GM19025 (cell line): ENCODE data around the gene CADM2.
"Not testable (repeated sequence)": the region's sequence is repeated elsewhere in the genome, so short reads cannot be mapped to it uniquely, and the experiment has no call there.

Experiments
- ATAC-seq: cut with Tn5 transposase; IDR thresholded peaks from one replicate; pipeline ENCODE4 v1.9.1; 2021; ENCODE audit warnings: mild to moderate bottlenecking, low read depth, moderate library complexity; ENCODE audit not compliant: unreplicated experiment

Gene CADM2

GRCh38 chr3:84958495-84959469 is at the start of gene CADM2:
Gene CADM2 (plus strand): TSS chr3:84958989.
- ATAC-seq, result peak; percentile 90

- ATAC-seq, result not testable (repeated sequence)
These were observed 40.2 kb upstream of the CADM2 start for GRCh38 chr3:84918592-84918991.

DNA sequence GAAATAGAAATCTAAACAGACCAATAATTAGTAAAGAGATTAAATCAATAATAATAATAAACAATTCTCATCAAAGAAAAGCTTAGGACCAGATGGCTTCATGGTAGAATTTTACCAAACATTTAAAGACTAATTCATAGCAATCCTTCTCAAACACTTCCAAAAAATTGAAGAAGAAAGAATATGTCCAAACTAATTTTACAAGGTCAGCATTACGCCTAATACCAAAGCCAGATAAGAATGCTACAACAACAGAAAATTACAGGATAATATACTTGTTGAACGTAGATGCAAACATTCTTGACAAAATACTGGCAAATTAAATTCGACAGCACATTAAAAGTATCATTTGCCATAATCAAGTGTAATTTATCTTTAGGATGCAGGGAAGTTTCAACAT is 36.1 kb upstream of the CADM2 start:
- no peak for ATAC-seq

- no peak for ATAC-seq
These were observed 33.2 kb upstream of the CADM2 start for GRCh38 chr3:84925571-84925970.

DNA sequence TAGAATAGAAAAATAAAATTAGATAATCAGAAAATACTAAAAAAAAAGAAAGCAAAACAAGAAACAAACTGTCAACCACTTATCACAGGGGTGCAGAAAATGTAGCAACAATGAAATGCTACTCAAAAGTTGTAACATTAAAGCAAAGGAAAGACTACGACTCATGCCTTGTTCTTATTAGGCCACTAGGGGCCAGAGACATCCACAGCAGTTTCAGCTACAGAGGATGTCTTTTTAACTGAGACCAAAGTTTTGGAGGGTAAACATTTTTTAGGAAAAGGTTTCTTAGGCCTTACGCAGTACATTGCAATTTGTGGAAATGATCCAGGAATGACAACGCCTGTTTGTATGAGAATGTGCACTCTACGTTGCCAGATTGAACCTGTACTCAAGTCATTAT is 15.4 kb upstream of the CADM2 start:
- no peak for ATAC-seq

- no peak for ATAC-seq
These were observed 12.5 kb upstream of the CADM2 start for GRCh38 chr3:84946240-84946639.

GRCh38 chr3:84959470-84960271 is 882 bp downstream of the CADM2 start:
- no peak for ATAC-seq

DNA sequence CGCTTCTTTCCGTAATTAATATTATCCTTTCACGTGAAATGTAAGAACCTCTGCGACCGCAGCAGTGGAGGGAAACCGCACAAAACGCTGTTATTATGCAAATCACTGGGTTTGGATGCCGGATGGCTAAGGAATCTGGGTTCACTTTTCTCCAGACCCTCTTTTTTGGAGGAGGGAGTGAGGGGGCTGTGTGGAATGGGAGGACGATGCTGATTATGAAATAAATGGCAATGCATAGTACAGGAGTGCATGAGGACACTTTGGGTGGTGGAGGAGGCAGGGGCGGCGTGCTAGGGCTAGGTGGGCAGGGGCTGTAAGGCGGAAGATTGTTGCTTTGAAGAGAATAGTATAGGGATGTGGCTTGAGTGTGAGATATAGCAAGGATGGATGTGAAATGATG is 1.8 kb downstream of the CADM2 start:
- no peak for ATAC-seq

- ATAC-seq, result no peak
These were observed 2.2 kb downstream of the CADM2 start for GRCh38 chr3:84961011-84961410.

DNA sequence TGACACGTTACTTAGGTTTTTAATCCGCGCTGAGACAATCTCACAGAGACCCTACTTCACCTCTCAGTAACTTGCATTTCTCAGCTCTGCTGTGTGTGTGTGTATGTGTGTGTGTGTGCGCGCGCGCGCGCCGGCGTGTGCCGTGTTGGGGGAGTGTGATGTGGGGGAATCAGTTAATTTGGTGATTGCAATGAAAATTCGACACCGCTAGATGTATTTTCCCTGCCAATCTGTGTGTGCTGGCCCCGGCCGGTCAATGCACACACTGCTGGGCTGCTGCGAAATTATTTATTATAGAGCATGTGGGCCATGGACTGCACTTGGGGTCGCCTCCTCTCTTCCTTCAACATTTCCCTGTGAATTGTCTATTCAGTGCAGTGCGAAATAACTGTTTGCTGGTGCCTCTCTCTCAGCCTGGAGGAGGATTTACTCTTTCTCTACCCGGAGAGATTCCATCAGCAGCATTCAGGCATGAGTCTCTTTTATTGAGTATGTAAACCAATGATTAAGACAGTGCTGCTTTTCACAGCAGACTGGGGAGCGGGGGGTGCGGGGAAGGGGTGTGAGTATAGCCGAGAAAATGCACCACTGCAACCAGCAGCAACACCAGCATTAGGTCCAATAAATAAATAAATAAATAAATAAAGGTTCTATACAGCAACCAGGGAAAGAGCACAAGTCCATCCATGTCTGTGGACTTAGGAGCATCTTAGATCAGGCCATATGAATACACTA is 2.9 kb downstream of the CADM2 start:
- no peak for ATAC-seq

DNA sequence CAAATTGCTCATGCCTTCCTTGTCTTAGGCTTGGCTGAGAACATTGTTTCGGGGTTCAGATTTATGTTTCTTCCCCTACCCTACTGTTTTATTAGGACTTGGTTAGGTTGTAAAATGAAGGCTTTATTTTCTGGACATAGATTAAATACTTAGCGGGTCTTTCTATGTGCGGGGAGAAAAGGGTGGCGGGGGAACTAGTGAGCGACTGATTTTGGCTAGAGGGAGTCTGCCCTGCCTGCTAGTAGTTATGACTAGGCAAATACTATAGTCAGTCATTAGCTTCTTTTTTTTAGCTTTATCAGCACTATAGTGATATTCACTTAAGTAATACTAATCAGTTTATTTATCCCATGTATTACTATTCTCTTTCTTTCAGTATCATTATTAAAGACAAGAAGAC is 3.6 kb downstream of the CADM2 start:
- no peak for ATAC-seq

- no peak for ATAC-seq
These were observed 4.3 kb downstream of the CADM2 start for GRCh38 chr3:84963137-84963536.

DNA sequence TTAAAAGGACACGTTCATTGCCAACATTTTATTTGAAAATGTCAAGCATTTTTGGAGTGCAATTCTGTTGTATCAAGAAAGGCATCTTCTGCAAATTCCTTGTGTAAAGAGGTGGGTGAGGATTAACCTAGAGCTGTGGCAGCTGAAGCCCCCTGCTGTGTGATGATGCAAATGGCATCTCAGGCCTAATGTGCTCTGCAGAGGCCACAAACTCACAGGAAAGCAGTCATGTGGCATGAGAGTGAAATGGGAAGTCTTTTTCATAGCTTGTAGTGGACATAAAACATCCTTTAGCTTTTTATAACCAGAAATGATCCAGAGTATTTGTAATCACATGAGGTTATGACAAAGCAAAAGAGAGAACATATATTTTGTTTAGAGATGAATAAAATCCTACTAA is 6.4 kb downstream of the CADM2 start:
- ATAC-seq, result no peak

GRCh38 chr3:84967767-84968581 is 9.2 kb downstream of the CADM2 start:
- no peak for ATAC-seq

DNA sequence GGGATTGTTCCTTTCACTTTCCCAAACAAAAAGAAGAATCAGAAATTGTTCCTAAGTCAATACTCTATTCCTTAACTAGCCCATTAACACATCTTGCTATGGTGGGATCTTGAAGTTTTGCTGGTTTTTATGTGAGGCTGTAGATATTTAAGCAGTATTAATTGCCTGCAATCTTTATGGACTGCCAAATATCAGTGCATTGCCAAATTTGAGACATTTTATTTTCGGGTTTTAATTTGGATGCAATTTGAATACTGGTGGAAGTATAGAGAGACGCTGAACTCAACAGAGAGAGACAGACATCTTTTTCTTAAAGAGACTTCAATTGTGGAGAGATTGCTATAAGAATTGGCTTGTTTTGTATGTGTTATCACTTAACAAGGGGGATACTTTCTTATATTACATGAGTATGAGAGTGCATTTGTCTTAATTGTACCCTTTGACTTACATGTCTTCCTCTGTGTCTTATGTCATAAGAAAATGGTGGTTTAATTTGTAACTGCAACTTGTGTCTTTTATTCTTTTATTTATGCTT is 10.0 kb downstream of the CADM2 start:
- no peak for ATAC-seq

GRCh38 chr3:84974347-84974746 is 15.6 kb downstream of the CADM2 start:
- ATAC-seq, result no peak

DNA sequence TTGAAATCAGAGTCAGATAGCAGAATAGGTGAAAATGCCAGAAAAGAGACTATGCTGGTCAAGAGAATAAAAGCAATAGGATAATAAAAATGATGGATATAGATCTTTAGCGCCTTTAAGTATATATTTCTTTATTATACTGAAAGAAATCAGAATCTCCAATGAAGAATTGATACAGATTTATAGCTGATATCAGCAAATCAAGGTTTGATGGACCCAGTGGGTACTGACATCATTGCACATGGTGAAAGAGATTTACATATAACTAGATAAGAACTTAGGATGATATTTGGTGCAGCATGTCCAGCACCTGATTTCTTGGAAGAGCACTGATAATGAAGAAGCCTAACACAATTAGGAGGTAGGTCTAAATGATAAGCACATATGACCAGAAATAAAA is 18.2 kb downstream of the CADM2 start:
- no peak for ATAC-seq

DNA sequence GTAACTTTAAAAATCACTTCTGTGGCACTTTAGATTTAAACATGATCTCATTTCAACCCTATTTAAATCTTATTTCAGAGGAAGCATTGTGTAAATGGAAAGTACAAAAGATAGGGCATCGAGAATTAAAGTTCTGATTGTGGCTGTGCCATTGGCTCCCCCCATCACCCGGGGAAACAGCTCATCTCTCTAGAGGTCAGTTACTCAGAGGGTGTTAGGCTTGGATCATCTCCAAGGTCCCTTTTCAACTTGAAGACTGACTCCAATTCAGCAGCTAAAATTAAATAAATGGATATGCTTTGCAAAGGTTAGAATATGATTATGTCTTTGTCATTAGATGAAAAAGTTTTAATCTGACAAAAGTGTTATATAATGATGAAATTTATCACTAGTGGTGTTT is 20.1 kb downstream of the CADM2 start:
- ATAC-seq, result no peak

GRCh38 chr3:84980011-84980410 is 21.2 kb downstream of the CADM2 start:
- ATAC-seq, result no peak

GRCh38 chr3:84980456-84980855 is 21.7 kb downstream of the CADM2 start:
- no peak for ATAC-seq
